ENCODE measurements around the gene GPR158.

GPR158 gene

GRCh38 chr10:25191162-25191895, 16.5 kb downstream of the GPR158 start:
- no peak for DNase-seq (ENCODE audit: low read depth in 2 of 2)

- DNase-seq (ENCODE audit: low read depth in 2 of 2), result no peak
Observed at GRCh38 chr10:25198151-25198550, 23.4 kb downstream of the GPR158 start.

GRCh38 chr10:25206693-25207414, 32.1 kb downstream of the GPR158 start:
- DNase-seq (ENCODE audit: low read depth in 2 of 2), result no peak

- no peak for DNase-seq (ENCODE audit: low read depth in 2 of 2)
Observed at GRCh38 chr10:25209618-25210017, 34.8 kb downstream of the GPR158 start.

- no peak for DNase-seq (ENCODE audit: low read depth in 2 of 2)
Observed at GRCh38 chr10:25210265-25210664, 35.5 kb downstream of the GPR158 start.

GRCh38 chr10:25220156-25220555, 45.4 kb downstream of the GPR158 start:
- DNase-seq (ENCODE audit: low read depth in 2 of 2), result no peak

GRCh38 chr10:25222085-25222660, 47.4 kb downstream of the GPR158 start:
- DNase-seq (ENCODE audit: low read depth in 2 of 2), result no peak

- DNase-seq (ENCODE audit: low read depth in 2 of 2), result no peak
Observed at GRCh38 chr10:25226775-25227682, 52.2 kb downstream of the GPR158 start.

- no peak for DNase-seq (ENCODE audit: low read depth in 2 of 2)
Observed at GRCh38 chr10:25231751-25232150, 57.0 kb downstream of the GPR158 start.

GRCh38 chr10:25232204-25232603, 57.4 kb downstream of the GPR158 start:
- DNase-seq (ENCODE audit: low read depth in 2 of 2), result no peak

GRCh38 chr10:25245165-25245564, 70.4 kb downstream of the GPR158 start:
- DNase-seq (ENCODE audit: low read depth in 2 of 2), result no peak

GRCh38 chr10:25257646-25258045, 82.8 kb downstream of the GPR158 start:
- no peak for DNase-seq (ENCODE audit: low read depth in 2 of 2)

- no peak for DNase-seq (ENCODE audit: low read depth in 2 of 2)
Observed at GRCh38 chr10:25261110-25261509, 86.3 kb downstream of the GPR158 start.

GRCh38 chr10:25261558-25261957, 86.8 kb downstream of the GPR158 start:
- no peak for DNase-seq (ENCODE audit: low read depth in 2 of 2)

- no peak for DNase-seq (ENCODE audit: low read depth in 2 of 2)
Observed at GRCh38 chr10:25263931-25264330, 89.1 kb downstream of the GPR158 start.

- DNase-seq (ENCODE audit: low read depth in 2 of 2), result no peak
Observed at GRCh38 chr10:25278180-25278579, 103.4 kb downstream of the GPR158 start.

- DNase-seq (ENCODE audit: low read depth in 2 of 2), result no peak
Observed at GRCh38 chr10:25280076-25280475, 105.3 kb downstream of the GPR158 start.

- DNase-seq (ENCODE audit: low read depth in 2 of 2), result no peak
Observed at GRCh38 chr10:25280573-25280972, 105.8 kb downstream of the GPR158 start.

GRCh38 chr10:25285809-25286208, 111.0 kb downstream of the GPR158 start:
- DNase-seq (ENCODE audit: low read depth in 2 of 2), result no peak

GRCh38 chr10:25288181-25288580, 113.4 kb downstream of the GPR158 start:
- no peak for DNase-seq (ENCODE audit: low read depth in 2 of 2)

GRCh38 chr10:25294032-25294926, 119.5 kb downstream of the GPR158 start:
- DNase-seq (ENCODE audit: low read depth in 2 of 2), result no peak

All from stimulated activated CD4-positive, alpha-beta T cell treated with anti-CD3 and anti-CD28 coated beads, Interleukin-4, amount 100 ng/mL, for 48 hours (primary cell).